Epithelial cell of prostate (primary cell): ENCODE results near the gene ARPC2.
"Not testable (repeated sequence)": the region's sequence is repeated elsewhere in the genome, so short reads cannot be mapped to it uniquely, and the experiment has no call there.

ENCODE experiments used
- DNase-seq: peaks from one replicate; pipeline ENCODE4 v3.0.0-alpha.2; 2011; ENCODE audit warnings: low read depth, low spot score
- H3K27ac ChIP-seq: fragments of 450-650 bp; 2 replicates; pipeline ENCODE4 v1.5.1; 2017; ENCODE audit warnings: mild to moderate bottlenecking

The ARPC2 gene

DNA sequence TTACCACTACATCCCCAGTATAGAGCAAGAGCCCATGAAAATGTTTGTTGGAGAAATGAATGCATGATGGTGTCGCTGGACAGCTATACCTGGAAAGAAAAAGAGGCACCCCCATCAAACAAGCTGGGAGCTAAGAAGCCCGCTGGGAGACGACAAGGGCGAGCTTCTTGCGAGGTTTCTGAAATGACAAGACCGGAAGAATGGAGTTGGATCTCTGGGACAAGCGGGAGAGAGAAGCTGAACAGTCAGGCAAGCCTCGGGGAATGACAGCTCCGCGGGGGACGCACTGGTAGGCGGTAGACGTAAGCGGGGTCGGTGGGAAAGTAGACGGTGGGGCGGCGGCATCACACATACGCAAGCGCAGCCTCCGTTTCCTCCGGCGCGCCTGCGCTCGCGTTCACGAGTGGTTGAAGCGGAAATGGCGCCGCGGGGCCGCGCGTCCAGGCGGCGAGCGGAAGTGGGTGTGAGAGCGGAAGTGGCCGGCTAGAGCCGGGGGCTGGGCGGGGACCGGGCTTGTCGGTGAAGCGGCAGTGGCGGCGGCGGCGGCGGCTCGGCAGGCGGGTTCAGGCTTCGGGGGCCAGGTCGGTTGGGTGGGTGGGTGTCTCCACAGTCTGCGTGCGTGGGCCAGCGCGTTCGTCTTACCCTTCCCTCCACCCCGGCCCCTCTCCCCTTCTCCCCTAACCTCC lies at the start of gene ARPC2:
Gene ARPC2 (plus strand): TSS at position 516 of the 686 bp plus-strand sequence. CDS start 282 bp downstream, outside the sequence.
- peak; percentile 54 for DNase-seq
- peak within 1 kb of the TSS; percentile 95 for H3K27ac ChIP-seq

DNA sequence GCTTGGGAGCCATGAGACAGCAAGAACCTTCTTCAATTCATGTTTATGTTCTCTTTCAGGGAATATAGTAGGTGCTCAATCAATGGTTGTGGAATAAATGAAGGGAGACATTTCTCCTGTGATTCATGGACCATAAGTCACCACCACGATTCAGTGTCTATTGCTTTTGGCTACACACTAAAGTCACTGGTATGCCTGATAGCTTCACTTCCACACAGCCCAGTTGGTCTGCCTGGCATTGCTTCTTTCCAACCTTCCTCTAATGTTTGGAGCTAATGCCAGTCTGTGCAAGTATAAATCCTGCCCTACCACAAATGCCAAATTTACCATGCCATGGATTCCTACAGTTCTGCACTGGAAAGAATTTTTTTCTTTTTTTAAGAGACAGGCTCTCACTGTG lies 49.0 kb upstream of the ARPC2 start:
- peak overlapping the region; percentile 24 for H3K27ac ChIP-seq
- DNase-seq, result peak; percentile 14

DNA sequence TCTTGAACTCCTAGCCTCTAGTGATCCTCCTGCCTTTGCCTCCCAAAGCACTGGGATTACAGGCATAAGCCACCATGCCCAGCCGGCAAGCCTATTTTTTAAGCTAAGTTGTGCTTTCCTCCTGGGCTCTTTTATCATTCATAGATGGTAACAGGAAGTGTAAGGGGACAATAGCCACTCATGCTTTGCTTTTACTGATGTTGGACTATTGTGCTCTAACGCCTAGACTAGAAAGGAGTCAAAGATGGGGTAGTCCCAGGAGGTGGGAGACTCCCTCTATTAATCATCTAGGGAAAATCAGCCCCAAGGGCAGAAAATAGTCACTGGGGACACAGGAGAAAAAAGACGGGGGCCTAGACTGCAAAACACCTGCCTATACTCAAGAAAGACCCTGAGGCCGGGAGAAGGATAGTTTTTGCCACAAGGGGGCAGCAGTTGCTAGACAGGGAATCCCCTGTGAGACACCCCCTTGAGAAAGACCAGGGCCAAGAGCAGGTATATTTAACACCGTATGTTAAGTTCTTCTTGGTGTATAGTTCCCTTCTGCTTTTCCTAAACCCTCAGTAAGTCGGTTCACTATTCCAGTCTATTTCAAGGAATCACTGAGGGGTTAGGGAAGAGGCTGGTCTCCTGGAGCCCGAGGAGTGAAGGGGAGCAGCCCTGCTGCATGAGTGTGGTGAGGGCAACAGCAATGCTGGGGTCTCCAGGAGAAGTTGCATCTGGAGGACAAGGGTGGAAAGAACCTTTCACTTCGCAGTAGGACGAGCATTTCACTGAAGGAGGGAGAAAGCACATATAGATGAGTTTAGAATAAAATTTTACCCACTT lies 48.1 kb upstream of the ARPC2 start:
- no peak overlapping the region for H3K27ac ChIP-seq
- no peak for DNase-seq

DNA sequence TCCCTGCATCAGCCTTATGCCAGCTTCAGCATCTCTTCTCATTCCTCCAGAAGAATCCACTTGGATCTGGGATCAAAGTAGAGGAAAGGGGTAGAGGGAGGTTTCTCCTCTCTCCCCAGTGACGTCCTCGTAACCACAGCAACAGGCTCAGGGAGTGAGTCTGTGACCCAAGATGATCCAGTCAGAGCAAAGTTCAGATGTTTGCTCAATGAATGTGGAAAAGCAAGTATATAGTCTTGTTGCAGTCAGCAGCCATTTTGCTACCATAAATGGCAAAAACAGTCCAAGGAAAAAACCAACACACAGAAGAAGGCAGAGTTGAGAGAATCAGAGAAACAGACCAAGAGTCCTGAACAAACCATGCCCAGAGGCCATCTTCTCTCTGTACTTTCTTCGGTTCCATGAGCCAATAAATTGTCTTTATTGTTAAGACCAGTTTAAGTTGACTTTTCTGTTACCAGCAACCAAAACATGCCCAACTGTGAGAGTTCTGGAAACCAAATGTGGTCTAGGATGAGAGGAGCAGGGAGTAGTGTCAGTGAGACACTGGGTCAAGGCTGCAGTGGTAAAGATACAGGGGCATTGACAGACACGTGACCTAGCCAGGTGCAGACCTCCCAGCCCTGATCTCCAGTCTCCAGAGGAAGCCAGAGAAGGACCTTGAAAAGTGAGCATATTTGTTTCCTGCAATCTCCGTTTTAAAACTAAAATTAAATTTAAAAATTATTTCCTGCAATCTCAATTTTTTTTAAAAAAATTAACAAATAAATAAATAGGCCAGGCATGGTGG lies 47.0 kb upstream of the ARPC2 start:
- DNase-seq, result no peak
- no peak overlapping the region for H3K27ac ChIP-seq

DNA sequence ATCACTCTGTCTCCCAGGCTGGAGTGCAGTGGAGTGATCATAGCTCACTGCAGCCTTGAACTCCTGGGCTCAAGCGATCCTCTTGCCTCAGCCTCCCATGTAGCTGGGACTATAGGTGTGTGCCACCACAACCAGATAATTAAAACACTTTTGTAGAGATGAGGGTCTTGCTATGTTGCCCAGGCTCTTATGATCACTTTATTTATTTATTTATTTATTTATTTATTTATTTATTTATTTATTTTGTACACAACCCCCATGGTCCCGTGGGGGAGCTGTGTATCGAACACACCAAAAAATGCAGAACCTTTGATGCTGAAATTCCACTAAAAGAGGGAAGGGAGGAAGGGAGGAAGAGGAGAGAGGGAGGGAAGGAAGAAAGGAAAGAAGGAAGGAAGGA lies 45.2 kb upstream of the ARPC2 start:
- DNase-seq, result not testable (repeated sequence)

DNA sequence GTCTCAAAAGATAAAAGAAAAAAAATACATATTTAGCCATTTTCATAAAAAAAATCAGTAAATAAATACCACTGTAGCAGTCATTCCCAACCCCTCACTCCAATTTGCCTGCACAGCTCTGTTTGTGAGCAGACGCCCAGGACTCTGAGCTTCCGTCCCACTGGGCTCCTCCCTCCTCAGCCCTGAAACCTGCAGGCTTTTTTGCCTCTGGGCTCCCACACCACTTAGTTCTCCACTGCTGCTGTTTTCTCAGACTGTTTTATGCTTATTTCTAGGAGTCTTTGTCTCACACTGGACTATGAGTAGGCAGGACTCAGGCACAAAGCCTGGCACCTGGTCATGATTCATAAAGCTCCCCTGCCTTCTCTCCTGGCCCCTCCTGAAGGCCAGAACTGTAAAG lies 44.1 kb upstream of the ARPC2 start:
- H3K27ac ChIP-seq, result no peak overlapping the region
- no peak for DNase-seq

More for the DNA sequence above, 45.2 kb upstream of the ARPC2 start:
- not testable (repeated sequence) for H3K27ac ChIP-seq

DNA sequence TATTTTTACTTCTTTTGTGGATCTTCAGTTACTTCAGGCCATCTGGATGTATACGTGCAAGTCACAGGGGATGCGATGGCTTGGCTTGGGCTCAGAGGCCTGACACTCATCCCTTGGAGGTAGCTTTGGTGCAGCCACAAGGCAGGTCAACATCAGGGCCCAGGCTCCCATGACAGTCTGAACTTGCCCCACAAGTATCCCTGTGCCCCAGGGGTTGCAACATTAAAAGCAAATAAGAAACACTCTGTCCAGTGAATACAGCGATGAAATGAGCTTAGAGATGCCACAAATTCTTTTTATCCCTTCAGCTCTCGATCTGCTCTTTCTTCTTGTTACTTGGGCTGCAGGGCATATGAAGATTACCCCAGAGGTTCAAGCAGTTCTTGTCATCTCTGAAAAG lies 37.2 kb upstream of the ARPC2 start:
- no peak overlapping the region for H3K27ac ChIP-seq
- no peak for DNase-seq

DNA sequence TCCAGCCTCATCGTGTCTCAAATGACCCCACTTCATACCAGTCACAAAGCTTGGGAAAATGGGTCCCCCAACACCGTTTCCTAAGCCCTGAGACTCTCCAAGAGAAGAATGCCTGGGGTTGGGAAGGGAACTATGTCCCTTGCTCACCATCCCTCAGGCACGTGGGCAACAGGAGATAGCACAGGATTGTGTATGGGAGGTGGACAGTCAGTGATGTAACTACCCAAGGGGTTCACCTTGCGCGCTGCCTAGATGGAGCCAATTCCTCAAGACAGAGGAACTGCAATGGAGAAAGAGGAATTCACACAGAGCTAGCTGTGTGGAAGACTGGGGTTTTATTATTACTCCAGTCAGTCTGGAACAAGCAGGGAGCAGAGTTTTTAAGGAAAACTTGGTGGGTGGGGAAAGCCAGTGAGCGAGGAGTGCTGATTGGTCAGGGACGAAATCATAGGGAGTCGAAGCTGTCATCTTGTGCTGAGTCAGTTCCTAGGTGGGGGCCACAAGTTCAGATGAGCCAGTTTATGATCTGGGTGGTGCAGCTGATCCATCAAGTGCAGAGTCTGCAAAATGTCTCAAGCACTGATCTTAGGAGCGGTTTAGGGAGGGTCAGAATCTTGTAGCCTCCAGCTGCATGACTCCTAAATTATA lies 36.4 kb upstream of the ARPC2 start:
- DNase-seq, result no peak
- H3K27ac ChIP-seq, result no peak overlapping the region

DNA sequence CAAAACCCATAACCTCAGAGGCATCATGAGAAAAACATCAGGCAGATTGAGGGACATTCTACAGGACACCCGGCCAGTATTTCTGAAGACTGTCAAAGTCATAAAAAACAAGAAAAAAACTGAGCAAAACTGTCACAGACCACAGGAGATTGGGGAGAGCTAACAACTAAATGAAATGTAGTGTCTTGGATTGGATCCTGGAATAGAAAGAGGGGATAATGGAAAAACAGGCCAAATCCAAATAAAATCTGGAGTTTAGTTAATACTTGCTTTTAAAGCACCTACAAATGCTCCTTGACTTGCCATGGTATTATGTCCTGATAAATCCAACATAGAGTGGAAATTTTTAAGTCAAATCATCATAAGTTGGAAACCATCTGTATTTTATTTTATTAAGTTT lies 32.7 kb upstream of the ARPC2 start:
- no peak for DNase-seq
- no peak overlapping the region for H3K27ac ChIP-seq

DNA sequence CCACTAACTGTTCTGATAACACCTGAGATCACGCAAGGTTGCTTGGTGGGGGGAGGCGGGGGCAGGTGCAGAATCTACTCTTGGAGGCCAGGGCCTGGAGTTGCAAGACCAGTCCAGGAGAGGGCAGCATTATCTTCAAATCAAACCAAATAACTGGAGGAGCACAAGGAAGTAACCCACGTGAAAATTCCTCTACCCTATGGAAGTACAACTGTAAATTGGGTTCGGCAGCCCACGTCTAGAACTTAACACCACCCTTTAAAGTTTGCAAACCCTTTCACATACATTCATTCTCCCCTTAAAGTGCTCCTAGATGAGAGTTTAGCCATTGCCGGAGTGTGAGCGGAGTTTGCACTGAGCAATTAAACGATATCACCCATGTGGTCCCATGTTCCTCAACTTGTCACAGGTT lies 30.6 kb upstream of the ARPC2 start:
- no peak overlapping the region for H3K27ac ChIP-seq
- peak; percentile 43 for DNase-seq

DNA sequence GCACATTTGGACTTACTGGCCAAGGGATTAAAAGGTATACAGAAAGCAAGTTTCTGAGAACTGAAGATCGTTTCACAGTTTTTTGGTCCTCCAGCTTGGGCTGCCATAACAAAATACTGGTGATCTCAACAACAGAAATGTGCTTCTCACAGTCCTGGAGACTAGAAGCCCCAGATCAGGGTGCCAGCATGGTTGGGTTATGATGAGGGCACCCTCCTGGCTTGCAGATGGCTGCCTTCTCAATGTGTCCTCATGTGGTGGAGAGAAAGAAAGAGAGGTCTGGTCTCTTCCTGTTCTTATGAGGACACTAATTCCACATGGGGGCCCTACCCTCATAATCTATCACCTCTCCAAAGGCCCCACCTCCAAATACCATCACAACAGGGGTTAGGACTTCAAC lies 30.1 kb upstream of the ARPC2 start:
- no peak overlapping the region for H3K27ac ChIP-seq
- DNase-seq, result no peak

DNA sequence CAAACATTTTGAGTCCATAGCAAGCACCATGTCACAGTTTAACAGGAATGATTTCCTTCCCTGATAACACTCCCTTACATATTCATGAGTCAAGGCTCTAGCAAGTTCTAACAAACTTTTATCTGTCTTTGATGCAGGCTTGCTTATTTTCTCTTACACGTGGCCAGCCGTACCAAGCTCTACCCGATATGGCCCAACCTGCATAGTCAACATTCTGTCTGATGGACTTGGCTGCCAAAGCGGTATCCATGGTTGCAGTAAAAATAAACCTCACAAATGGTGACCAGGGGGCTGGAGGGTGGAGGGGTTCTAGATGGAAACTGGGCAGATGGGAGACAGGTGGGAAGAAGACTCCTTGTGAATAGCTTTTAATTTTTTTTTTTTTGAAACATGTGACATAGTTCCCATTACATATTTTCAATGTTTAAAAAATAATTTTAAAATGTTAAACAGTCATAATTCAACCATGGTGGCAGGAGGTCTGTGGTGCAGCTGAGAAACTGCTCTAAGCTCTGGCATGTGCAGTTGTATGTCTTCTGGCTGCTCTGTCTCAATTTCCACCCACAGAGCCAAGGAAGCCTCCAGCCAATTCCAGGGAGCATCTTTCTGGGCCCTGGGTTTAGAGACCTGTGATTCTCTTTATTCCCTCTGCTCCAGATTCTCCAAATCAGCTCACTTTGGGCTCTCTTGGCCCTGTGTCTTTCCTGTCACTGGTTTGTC lies 29.5 kb upstream of the ARPC2 start:
- H3K27ac ChIP-seq, result no peak overlapping the region
- DNase-seq, result peak; percentile 16

DNA sequence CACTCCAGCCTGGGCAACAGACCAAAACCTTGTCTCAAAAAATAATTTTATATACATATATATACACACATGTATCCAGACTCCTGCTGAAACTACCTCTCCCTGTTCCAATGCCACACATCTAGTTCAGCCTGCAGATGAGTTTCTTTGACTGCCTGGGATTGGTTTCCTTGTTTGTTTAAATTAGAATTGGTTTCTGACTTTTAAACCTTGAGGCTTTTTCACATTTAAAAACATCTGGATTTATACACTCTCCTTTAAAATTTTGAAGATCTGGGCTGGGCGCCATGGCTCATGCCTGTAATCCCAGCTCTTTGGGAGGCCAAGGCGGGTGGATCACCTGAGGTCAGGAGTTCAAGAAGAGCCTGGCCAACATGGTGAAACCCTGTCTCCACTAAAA lies 28.5 kb upstream of the ARPC2 start:
- H3K27ac ChIP-seq, result no peak overlapping the region
- no peak for DNase-seq

DNA sequence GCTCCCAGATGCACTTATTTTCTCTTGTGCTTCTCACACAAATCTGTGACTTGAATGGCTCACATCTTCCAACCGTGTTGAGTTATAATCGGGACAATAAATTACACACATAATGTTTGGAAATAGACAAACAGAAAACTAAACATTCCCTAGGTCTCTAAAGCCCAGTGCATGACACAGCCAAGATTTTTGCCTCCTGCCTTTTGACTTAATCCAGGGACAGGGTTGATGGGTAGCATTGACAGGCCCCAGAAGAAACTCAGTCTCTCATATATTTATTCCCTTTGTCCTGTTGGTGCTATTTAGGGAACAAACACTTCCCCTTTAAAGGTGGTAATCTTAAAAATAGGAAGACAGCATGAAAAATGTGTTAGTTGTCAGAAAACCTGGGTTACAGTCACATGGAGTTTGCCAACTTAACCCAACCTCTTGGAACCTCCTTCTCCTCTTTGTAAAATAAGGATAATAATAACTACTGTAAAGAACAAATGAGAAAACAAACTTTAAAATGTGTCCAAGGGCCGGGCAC lies 24.0 kb upstream of the ARPC2 start:
- DNase-seq, result no peak
- no peak overlapping the region for H3K27ac ChIP-seq

DNA sequence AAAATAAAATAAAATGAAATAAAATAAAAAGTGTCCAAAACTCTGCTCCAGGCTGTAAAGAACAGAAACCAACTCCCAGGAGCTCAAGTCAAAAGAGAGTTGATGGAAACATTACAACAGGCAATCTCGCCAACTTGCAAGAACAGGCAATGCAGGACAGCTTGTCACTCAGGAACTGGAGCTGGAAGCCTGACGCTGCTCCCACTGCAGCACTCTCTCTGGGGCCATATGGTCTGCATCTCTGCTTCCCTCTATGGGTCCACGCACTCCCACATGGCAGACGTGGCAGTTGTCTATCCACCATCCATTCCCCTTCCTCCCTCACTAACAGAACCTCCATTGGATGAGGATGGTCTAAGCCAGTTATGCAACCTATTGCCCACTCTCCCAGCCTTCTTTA lies 23.3 kb upstream of the ARPC2 start:
- no peak overlapping the region for H3K27ac ChIP-seq
- DNase-seq, result no peak

DNA sequence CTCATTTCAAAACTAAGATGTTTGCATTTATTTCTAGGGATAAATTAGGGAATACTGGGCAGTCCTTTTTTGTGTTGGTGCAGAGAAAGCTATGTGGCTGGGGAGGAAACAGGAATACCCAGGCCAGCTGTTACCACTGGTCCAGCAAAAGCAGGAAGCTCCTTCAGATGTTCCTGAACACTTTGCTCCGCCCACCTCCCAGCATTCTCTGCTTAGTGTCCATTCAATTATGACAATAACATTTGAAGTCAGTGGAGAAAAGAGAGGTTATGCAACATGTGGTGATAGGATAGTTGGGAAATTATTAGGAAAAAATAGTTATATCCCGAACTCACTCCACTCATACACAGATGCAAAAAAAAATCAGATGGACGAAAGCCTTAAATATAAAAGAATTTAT lies 22.1 kb upstream of the ARPC2 start:
- no peak for DNase-seq
- no peak overlapping the region for H3K27ac ChIP-seq

DNA sequence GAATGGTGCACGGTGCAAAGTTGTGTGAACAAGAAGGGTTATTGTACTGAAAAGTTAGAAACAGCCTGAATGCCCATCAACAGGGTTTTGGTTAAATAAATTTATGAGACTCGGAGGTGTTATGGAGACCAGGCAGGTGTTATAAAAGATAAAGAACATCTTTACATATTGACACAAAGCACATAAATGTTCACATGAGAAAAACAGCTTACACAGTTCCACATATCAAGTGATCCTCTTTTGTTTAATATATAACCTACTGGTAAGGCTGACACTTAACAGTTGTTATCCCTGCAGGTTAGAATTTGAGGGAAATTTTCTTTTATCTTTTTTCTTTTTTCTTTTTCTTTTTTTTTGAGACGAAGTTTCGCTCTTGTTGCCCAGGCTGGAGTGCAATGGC lies 20.0 kb upstream of the ARPC2 start:
- DNase-seq, result no peak
- no peak overlapping the region for H3K27ac ChIP-seq

DNA sequence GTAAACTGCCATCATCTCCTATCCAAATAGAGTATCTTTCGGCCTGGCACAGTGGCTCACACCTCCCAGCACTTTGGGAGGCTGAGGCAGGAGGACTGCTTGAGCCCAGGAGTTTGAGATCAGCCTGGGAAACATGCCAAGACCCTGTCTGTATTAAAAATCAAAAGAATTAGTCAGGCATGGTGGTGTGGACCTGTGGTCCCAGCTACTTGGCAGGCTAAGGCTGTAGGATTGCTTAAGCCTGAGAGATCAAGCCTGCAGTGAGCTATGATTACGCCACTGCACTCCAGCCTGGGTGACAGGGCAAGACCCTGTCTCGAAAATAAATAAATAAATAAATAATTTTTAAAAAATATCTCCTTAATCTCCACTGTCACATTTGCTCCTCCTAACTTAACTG lies 14.7 kb upstream of the ARPC2 start:
- no peak for DNase-seq
- H3K27ac ChIP-seq, result no peak overlapping the region

DNA sequence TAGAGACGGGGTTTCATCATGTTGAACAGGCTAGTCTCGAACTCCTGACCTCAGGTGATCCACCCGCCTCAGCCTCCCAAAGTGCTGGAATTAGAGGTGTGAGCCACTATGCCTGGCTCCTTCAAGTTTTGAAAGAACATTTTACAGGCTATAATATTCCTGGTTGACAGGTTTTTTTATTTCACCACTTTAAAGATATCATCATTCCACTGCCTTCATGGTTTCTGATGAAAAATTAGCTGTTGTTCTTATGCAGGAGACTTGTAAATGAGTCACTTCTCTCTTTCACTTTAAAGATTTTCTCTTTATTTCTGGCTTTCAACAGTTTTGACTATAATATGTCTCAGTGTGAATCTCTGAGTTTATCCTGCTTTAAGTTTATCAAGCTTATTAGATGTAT lies 7.9 kb upstream of the ARPC2 start:
- no peak overlapping the region for H3K27ac ChIP-seq
- no peak for DNase-seq

DNA sequence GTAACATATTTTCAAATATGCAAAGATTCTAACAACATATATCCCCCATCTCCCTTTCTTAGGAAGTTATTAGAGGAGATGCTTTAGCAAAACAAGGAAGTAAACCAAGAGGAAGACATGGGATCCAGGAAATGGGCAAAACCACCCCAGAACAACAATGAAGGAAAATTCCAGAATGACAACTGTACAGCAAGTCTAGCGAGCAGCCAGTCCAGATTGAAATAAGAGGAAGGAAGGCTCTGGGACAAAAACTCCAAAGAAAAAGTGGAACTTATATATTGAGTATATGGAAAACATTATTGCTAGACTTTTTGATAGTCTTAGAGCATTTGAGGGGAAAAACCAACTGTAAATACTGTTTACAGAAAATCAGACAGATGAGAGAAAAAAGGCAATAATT lies 2.9 kb upstream of the ARPC2 start:
- no peak overlapping the region for H3K27ac ChIP-seq
- no peak for DNase-seq
